DMS79 (cell line): ENCODE data around the gene ATF7IP2.
"Not testable (repeated sequence)": the region's sequence is repeated elsewhere in the genome, so short reads cannot be mapped to it uniquely, and the experiment has no call there.

Experiments used
- DNase-seq: peaks from one replicate; lab custom pipeline; 2025; lab: John Stamatoyannopoulos, UW

ATF7IP2 gene

DNA sequence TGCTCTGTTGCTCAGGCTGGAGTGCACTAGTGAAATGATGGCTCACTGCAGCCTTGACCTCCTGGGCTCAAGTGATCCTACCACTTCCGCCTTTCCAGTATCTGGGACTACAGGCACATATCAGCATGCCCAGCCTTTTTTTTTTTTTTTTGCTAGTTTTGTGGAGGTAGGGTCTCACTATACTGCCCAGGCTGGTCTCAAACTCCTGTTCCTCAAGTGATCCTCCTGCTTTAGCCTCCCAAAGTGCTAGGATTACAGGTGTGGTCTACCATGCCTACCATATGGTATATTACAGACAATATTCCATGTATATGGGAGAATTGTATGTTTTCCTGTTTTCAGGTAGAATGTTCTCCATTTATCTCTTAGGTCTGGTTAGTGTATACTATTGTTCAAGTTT, 12.3 kb upstream of the ATF7IP2 start:
- DNase-seq = no peak

DNA sequence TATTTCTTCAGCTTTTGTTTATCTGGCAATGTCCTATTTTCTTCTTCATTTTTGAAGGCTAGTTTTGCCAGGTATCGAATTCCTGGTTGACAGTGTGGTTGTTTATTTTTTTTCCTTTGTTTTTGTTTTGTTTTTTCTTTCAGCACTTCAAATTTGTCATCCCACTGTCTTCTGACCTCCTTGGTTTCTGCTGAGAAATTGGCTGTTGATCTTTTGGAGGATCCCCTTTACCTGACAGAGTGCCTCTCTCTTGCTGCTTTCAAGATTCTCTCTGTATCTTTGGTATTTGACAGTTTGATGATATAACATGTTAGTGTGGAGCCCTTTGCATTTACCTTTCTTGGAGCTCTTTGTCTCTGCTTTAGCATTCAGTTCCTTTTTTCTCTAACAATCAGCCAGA, 9.6 kb upstream of the ATF7IP2 start:
- no peak for DNase-seq

DNA sequence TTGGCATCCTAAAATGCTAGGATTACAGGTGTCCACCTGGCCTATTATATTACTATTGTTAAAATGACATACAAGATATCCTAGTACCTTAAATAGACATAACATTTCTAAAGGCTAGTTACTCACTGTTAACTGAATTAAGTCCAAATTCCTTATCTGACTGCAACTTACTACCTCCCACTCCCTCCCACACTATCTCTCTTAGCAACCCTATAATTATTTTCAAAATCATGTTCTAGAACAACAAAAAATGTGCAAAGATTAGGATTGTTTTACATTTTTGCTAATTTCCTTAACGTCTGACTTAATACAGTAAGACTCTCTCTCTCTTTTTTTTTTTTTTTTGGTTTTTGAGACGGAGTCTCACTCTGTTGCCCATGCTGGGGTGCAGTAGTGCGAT, 2.2 kb upstream of the ATF7IP2 start:
- DNase-seq = no peak

DNA sequence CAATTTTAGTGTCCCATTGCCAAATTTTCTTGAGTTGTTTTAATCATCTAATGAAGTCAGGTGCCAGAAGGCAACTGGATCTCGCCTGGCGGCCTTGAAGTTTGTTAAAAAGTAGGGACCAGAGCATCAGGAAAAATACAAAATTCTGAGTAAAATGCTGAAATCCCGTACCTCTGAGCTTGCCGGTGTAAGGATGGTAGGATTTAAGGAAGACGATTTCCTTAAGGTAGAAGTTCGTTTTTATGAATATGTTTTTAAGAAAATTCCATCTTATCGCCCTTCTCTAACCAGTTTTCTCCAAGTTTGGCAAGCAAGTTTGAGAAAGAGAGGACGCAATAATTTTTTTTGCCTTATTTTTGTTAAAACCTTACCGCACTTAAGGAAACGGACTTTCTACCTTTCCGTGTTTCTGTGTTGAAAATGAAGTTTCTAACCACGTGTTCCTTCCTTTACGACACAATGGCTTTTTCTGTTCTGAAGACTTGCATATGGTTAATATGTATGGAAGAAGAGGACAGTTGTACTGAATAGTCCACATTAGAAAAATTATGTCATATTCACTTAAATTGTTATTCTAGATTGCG, 748 bp downstream of the ATF7IP2 start:
- DNase-seq = no peak

DNA sequence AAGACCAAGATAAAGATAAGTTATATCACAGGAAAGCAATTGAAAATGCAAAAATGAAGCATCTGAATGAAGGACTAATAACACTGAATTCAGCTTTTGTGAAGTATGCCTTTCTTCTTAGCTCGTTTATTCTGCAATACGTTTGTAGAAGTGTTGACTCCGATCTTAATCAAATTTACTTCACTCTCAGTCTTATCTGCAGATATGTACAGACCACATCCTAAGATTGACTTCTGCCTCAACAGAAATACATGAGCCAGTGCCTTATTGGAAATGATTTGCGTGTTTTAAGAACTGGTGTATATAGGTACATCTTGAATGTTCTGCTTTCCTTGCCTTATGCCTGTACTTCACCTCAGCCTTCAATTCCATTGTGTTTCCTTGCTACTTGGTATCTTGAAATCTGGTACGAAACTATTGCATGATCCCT, 1.3 kb downstream of the ATF7IP2 start:
- no peak for DNase-seq

DNA sequence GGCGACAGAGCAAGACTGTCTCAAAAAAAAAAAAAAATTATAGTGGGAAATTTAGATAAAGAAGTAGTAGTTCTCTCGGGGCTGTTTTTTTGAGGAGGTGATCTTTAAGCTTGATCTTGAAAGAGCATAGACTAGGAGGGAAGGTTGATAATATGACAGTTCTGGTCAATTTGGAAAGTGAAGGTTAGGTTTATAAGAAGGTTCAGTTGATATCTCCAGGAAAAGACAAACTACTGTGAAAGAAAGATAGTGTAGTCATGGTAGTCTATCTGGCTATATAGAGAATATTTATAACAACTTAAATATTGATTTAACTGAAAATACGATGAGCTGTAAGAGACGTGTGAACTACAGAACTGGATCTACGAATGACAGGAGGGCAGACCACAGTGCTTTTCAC, 3.1 kb downstream of the ATF7IP2 start:
- no peak for DNase-seq

DNA sequence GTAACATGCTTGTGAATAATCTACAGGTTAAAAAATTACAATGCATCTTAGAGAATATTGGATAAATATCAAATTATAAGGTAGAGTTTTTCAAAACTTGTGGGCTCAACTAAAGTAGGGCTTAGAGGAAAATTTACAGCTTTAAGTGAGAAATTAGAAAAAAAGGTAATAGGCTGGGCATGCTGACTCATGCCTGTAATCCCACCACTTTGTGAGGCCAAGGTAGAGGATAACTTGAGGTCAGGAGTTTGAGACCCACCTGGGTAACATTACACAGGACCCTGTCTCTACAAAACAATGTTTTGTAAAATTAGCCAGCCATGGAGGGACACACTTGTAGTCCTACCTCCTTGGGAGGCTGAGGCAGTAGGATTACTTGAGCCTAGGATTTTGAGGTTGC, 4.5 kb downstream of the ATF7IP2 start:
- DNase-seq = no peak

DNA sequence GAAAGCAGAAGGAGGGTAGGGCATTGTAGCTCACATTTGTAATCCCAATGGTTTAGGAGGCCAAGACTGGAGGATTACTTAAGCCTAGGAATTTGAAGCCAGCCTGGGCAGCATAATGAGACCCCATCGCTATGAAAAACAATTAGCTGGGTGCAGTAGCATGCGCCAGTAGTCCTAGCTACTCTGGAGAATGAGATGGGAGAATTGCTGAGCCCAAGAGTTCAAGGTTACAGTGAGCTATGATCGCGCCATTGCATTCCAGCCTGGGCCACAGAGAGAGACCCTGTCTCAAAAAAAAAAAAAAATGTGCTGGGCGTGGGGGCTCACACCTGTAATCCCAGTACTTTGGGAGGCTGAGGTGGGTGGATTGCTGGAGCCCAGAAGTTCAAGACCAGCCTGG, 5.0 kb downstream of the ATF7IP2 start:
- DNase-seq = no peak

DNA sequence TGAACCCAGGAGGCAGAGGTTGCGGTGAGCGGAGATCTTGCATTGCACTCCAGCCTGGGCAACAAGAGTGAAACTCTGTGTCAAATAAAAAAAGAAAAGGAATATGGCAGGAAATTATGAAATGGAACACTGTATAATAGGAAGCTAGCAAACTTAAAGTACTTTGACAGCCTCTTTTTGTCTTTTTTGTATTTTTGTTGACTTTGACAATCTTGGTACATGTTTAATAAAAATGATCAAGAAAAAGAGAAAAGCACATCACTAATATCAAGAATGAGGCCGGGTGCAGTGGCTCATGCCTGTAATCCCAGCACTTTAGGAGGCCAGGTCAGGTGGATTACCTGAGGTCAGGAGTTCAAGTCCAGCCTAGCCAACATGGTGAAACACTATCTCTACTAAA, 5.5 kb downstream of the ATF7IP2 start:
- DNase-seq = no peak

DNA sequence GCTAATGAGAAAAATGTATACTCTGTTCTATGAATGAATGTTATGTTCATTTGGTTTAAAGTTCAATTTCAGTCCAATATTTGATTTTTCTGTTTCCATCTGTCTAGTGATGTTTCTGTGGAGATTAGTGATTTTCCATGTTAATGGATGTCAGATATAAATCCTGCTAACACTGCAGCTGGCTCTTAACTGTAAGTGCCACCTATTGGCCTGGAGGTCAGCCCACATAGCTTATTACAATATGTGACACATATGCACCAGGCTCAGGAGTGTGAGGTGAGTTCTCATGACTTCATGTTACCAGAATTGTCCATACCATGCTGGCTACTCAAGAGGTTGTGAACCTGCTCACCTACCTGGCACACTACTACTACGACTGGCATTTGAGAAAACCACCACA, 17.1 kb downstream of the ATF7IP2 start:
- DNase-seq = no peak

DNA sequence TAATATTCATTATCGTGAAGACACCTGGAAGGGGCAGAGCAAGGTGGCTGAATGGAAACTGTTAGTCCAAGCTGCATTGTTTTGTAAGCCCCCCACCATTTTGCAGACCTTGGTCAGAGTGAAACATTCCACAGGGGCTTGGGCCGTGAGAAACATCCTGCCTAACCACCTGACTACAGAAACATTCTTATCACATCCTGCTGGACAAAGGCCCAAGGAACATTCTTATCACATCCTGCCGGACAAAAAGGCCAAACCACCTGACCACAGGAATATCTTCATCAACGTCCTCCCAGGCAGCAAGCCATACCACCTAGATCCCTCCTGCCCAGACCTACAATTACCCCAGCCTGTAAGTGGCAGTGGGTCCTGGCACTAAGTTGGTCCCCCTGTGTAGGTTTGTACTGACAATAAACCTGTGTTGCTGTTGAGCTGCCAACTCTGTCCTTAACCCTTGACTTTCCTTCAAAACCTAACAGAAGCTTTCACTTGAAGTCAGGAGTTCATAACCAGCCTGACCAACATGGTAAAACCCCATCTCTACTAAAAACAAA, 19.6 kb downstream of the ATF7IP2 start:
- DNase-seq = no peak

DNA sequence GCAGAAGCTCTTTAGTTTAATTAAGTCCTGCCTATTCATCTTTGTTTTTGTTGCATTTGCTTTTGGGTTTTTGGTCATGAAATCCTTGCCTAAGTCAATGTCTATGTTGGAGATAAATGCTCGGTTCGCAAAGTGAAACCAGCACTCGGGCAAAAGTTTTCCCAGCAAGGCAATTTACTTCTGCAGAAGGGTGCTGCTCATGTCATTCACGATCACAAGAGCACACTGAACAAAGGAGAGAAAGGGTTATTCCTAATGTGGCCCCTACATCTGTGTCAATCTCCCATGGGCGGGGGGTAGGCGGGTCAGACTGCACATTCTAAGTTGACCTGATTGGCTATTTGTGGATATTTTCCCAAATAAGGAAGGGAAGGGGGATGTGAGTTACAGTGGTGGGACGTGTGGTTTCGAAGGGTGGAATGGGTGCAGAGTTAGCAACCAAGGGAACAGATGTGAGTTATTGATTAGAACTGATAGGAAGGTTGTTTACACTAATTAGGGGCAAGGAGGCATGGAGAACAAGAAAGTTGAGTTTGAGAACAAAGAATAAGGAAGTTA, 23.0 kb downstream of the ATF7IP2 start:
- DNase-seq = no peak

DNA sequence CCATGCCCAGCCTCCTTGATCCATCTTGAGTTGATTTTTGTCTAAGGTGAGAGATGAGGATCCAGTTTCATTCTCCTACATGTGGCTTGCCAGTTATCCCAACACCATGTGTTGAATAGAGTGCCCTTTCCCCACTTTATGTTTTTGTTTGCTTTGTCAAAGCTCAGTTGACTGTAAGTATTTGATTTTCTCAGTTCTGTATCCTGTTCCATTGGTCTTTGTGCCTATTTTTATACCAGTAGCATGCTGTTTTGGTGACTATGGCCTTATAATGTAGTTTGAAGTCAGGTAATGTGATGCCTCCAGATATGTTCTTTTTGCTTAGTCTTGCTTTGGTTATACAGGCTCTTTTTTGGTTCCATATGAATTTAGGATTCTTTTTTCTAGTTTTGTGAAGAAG, 23.9 kb downstream of the ATF7IP2 start:
- not testable (repeated sequence) for DNase-seq

DNA sequence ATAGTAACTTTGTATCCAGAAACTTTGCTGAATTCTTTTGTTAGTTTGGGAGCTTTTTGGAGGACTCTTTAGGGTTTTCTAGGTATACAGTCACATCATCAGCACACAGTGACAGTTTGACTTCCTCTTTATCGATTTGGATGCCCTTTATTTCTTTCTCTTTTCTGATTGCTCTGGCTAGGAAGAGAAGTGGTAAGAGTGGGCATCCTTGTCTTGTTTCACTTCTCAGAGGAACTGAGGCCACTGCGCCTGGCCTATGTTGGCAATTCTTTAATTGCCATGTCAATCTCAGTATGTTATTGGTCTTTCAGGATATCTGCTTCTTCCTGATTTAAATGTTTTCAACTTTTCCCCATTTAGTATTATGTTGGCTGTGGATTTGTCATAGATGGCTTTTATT, 24.6 kb downstream of the ATF7IP2 start:
- no peak for DNase-seq

DNA sequence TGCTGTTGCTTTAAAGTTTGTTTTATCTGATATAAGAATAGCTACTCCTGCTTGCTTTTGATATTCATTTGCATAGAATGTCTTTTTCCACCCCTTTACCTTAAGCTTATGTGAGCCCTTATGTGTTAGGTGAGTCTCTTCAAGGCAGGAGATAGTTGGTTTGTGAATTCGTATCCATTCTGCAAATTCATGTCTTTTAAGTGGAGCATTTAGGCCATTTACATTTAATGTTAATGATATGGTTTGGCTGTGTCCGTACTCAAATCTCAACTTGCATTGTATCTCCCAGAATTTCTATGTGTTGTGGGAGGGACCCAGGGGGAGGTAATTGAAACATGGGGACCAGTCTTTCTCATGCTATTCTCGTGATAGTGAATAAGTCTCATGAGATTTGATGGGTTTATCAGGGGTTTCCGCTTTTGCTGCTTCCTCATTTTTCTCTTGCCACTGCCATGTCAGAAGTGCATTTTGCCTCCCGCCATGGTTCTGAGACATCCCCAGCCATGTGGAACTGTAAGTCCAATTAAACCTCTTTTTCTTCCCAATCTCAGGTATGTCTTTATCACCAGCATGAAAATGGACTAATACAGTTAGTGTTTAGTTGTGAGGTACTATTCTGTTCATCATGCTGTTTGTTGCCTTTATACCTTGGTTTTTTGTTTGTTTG, 27.2 kb downstream of the ATF7IP2 start:
- DNase-seq = no peak

DNA sequence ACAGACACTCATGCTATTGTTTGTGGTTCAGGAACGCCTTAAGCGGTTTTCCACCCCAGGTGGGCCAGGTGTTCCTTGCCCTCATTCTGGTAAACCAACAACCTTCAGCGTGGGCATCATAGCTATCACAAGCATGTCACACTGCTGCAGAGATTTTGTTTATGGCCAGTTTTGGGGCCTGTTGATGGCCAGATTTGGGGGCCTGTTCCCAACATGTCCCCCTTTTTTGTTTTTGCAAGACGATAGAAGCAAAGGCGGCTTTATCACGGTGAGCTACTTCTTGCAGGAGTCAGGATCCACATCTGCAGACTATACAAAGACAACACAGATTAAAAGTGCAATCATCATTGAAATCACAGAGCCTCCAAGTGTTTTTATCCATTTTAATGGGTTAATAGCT, 32.3 kb downstream of the ATF7IP2 start:
- DNase-seq = not testable (repeated sequence)

DNA sequence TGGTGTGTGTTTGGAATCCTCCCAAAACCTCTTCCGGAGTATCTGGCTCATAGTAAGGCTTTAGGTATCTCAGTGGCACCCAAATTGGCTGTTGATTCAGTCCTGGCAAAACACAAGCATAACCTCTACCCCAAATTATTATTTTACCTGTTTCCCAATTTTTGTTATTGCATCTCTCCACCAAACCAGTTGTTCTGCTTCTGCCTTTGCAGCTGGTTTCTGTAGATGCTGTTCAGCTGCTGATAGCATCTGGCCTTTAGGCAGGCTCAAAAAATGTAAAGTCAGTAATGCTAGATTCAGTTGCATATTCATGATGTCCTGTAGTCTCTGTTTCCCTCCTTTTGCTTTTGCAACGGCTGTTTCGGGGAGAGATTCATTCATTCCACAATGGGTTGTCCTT, 33.8 kb downstream of the ATF7IP2 start:
- DNase-seq = no peak

DNA sequence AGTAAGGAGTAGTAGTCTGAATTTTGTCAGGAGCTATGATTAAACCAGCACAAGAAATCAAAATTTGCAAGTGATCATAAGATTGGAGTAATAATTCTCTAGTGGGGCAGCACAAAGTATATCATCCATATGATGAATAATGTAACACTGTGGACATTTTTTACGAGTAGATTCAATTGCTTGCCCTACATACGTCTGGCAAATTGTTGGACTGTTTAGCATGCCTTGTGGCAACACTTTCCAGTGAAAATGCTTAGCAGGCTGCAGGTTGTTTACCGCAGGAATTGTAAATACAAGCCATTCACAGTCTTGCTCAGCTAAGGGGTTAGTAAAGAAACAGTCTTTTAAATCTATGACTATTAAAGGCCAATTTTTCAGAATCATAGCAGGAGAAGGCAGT, 35.7 kb downstream of the ATF7IP2 start:
- no peak for DNase-seq

DNA sequence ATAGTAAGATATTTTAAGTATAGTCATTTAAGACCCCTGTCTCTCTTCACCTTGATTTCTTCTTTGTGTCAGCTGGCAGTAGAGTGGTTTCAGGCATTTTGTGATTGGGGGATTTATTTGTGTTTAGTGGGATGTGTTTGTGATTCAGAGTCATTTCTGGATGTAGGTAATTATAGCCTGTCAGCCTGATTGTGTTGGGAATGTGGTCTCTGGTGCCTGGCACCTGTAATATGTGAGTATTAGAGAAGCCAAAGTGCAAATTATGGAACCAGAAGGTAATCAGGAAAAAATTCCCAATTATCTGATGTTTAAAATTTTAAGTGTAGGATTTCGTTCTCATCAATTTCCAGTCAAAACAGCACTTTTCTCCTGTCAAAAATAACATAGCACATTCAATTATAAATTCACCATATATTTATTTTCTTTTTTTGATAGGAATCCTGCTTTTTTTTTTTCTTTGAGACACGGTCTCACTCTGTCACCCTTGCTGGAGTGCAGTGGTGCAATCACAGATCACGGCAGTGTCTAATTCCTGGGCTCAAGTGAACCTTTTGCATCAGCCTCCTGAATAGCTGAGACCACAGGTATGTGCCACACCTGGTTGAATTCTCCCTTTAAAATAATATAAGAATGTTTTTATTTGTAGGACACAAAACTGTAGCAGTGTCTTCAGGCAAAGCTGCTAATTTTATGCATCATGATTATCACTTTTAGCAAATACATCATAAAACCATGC, 42.7 kb downstream of the ATF7IP2 start:
- DNase-seq = no peak

DNA sequence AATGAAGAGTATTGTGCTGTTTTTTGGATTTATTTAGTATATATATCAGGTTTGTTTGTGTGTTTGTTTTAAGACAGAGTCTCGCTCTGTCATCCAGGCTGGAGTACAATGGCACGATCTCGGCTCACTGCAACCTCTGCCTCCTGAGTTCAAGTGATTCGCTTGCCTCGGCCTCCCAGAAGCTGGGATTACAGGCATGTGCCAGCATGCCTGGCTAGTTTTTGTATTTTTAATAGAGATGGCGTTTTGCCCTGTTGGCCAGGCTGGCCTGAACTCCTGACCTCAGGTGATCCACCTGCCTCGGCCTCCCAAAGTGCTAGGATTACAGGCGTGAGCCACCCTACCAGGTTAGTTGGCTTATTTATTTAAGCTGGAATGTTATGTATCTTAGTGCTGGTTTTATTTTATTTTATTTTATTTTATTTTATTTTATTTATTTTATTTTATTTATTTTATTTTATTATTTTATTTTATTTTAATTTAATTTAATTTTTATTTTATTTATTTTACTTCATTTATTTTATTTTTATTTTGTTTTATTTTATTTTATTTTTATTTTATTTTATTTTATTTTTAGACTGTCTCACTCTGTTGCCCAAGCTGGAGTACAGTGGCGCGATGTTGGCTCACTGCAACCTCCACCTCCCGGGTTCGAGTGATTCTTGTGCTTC, 43.6 kb downstream of the ATF7IP2 start:
- not testable (repeated sequence) for DNase-seq

DNA sequence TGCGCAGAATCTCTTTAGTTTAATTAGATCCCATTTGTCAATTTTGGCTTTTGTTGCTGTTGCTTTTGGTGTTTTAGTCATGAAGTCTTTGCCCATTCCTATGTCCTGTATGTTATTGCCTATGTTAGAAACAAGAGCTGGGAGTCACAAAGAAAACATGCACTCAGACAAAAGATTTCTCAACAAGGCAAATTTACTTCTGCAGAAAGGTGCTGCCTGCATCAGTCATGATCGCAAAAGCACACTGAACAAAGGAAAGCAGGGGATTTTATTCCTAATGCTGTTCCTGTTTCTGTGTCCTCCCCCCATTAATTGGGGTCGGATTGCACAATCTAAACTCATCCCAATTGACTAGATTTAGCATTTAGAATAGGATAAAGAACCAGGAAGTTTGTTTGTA, 55.9 kb downstream of the ATF7IP2 start:
- DNase-seq = no peak

DNA sequence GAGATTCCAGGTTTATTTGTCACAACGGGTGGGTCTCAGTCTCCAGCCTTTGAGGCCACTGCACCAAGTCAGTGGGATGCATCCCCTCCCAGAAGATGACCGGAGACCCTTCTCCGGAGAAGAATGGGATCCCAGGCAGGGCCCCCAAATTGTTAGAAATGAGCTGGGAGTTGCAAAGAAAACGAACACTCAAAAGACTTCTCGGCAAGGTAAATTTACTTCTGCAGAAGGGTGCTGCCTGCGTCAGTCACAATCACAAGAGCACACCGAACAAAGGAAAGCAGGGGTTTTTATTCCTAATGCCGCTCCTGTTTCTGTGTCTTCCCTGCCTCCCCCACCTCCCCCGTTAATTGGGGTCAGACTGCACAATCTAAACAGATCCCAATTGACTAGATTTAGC, 61.4 kb downstream of the ATF7IP2 start:
- DNase-seq = no peak
